Mesothelial cell of epicardium (in vitro differentiated cells): ENCODE results near the gene SCP2. TPM values are rescaled to one million over a fixed set of nuclear protein-coding genes. Genes with fewer than 3 reads are reported as not detected.

Source experiments
- DNase-seq, 2 experiments: peaks; one replicate each; pipeline ENCODE4 v3.0.0; 2021; ENCODE audit warnings: low spot score in 2 of 2; ENCODE audit not compliant: unreplicated experiment in 2 of 2
- H3K27ac Mint-ChIP-seq: 2 replicates; pipeline ENCODE4 v1.8.0; 2021; ENCODE audit warnings: mixed read lengths
- H3K27me3 Mint-ChIP-seq: 2 replicates; pipeline ENCODE4 v1.8.0; 2021; ENCODE audit warnings: low read depth, mixed read lengths
- H3K36me3 Mint-ChIP-seq: 2 replicates; pipeline ENCODE4 v1.8.0; 2021; ENCODE audit warnings: mixed read lengths
- H3K4me1 Mint-ChIP-seq: 2 replicates; pipeline ENCODE4 v1.8.0; 2021; ENCODE audit warnings: mixed read lengths
- H3K4me3 Mint-ChIP-seq: 2 replicates; pipeline ENCODE4 v1.8.0; 2021; ENCODE audit warnings: mild to moderate bottlenecking, moderate library complexity, mixed read lengths
- H3K9me3 Mint-ChIP-seq: 2 replicates; pipeline ENCODE4 v1.8.0; 2021; ENCODE audit warnings: mixed read lengths
- CTCF ChIP-seq: fragments of 200-600 bp; sonication (generic); IDR thresholded peaks from one replicate; pipeline ENCODE4 v1.5.0; 2021; ENCODE audit warnings: antibody characterized with exemption; ENCODE audit not compliant: unreplicated experiment
- total RNA-seq: library from RNA; stranded (reverse); gene quantifications from 3 replicates; pipeline ENCODE4 v1.2.1, GENCODE V29; 2021

The SCP2 gene
- total RNA-seq, 1 donor from 2014 or later, result 55.8 TPM

GRCh38 chr1:52925571-52926005, 1.5 kb upstream of the SCP2 start:
- no peak for TF ChIP-seq CTCF

GRCh38 chr1:52926864-52927211, 238 bp upstream of the SCP2 start:
- H3K36me3 Mint-ChIP-seq, result no peaks in the 10 kb centered on the region
- H3K9me3 Mint-ChIP-seq, result no peaks in the 10 kb centered on the region
- peaks cover 46% of the 10 kb centered on the region for H3K27me3 Mint-ChIP-seq
- no peak for DNase-seq
- H3K27ac Mint-ChIP-seq, result no peak overlapping the region
- no peak for TF ChIP-seq CTCF
- peak overlapping the region; percentile 75 for H3K4me3 Mint-ChIP-seq
- H3K4me1 Mint-ChIP-seq, result peaks cover 9% of the 10 kb centered on the region

More at GRCh38 chr1:52925571-52926005, 1.5 kb upstream of the SCP2 start:
- Mint-ChIP-seq H3K9me3 (no peaks in the 10 kb centered on the region), H3K27ac (no peak overlapping the region), H3K27me3 (peaks cover 48% of the 10 kb centered on the region), H3K36me3 (no peaks in the 10 kb centered on the region), H3K4me1 (peaks cover 9% of the 10 kb centered on the region), H3K4me3 (peak overlapping the region; percentile 51)
- DNase-seq, result no peak

- Mint-ChIP-seq H3K4me3 (peak overlapping the region; percentile 75), H3K9me3 (no peaks in the 10 kb centered on the region), H3K36me3 (no peaks in the 10 kb centered on the region), H3K4me1 (peaks cover 9% of the 10 kb centered on the region), H3K27me3 (peaks cover 43% of the 10 kb centered on the region), H3K27ac (peak overlapping the region; percentile 21)
- no peak for TF ChIP-seq CTCF
- no peak for DNase-seq
Observed at GRCh38 chr1:52928015-52928404, 934 bp downstream of the SCP2 start.

- Mint-ChIP-seq H3K4me3 (no peak overlapping the region), H3K27me3 (peaks cover 37% of the 10 kb centered on the region), H3K36me3 (no peaks in the 10 kb centered on the region), H3K4me1 (peaks cover 9% of the 10 kb centered on the region), H3K9me3 (no peaks in the 10 kb centered on the region), H3K27ac (no peak overlapping the region)
- no peak for DNase-seq
- no peak for TF ChIP-seq CTCF
Observed at GRCh38 chr1:52929019-52929418, 1.9 kb downstream of the SCP2 start.

- DNase-seq, result no peak
- no peaks in the 10 kb centered on the region for H3K9me3 Mint-ChIP-seq
- H3K36me3 Mint-ChIP-seq, result no peaks in the 10 kb centered on the region
- H3K27ac Mint-ChIP-seq, result no peak overlapping the region
- H3K4me3 Mint-ChIP-seq, result no peak overlapping the region
- no peaks in the 10 kb centered on the region for H3K4me1 Mint-ChIP-seq
- TF ChIP-seq CTCF, result no peak
- peaks cover 2% of the 10 kb centered on the region for H3K27me3 Mint-ChIP-seq
Observed at GRCh38 chr1:52937433-52938182, 10.5 kb downstream of the SCP2 start.

GRCh38 chr1:52938183-52938451, 11.0 kb downstream of the SCP2 start:
- Mint-ChIP-seq H3K27me3 (peaks cover 2% of the 10 kb centered on the region), H3K4me3 (no peak overlapping the region), H3K9me3 (no peaks in the 10 kb centered on the region), H3K4me1 (no peaks in the 10 kb centered on the region), H3K36me3 (no peaks in the 10 kb centered on the region), H3K27ac (no peak overlapping the region)
- DNase-seq, result no peak
- no peak for TF ChIP-seq CTCF
